ENCODE data around the gene CD3E. TPM values are rescaled to one million over a fixed set of nuclear protein-coding genes. Genes with fewer than 3 reads are reported as not detected.

CD3E gene
- total and polyA plus RNA-seq, 9 of the 15 experiments (the other 6 are each of a cell fraction or from before 2014, with no cell fraction given), result 0.07 to 0.62 (median 0.19) TPM; not detected in 5

- TF ChIP-seq MGA (IDR thresholded peaks at IDR 0.05) (no peak; the same call in 1 of the 2 replicates), FOS (IDR thresholded peaks at IDR 0.05; ENCODE audit: extremely low read depth, insufficient read length) (no peak), EGR1 (conservative IDR thresholded peaks at IDR 0.05) (no peak), PHF8 (IDR thresholded peaks at IDR 0.05; ENCODE audit: borderline replicate concordance, low read length) (peak; percentile 90; the same call in 1 of the 2 replicates), SNRNP70 (optimal IDR thresholded peaks at IDR 0.05; ENCODE audit: low read depth, low read length) (no peak), L3MBTL2 (IDR thresholded peaks at IDR 0.05) (peak; percentile 61), NR2C2 (CRISPR knock-in tag; IDR thresholded peaks at IDR 0.05) (peak; percentile 93), NR2C2 (tag; IDR thresholded peaks at IDR 0.05) (peak; percentile 99), DACH1 (IDR thresholded peaks at IDR 0.05; ENCODE audit: partially characterized antibody) (peak; percentile 25), NR3C1 (CRISPR knock-in tag; IDR thresholded peaks at IDR 0.05) (no peak), SIN3A (IDR thresholded peaks at IDR 0.05; ENCODE audit: borderline replicate concordance in 2 of 2, control insufficient read depth in 1 of 2, low read depth in 2 of 2, low read length in 2 of 2) (peak; percentile 73; a peak in 2 of 4 replicates), ZNF75A (CRISPR knock-in tag; IDR thresholded peaks at IDR 0.05) (no peak), ELK3 (CRISPR knock-in tag; IDR thresholded peaks at IDR 0.05) (no peak), STAT5B (CRISPR knock-in tag; IDR thresholded peaks at IDR 0.05) (no peak)
Observed at GRCh38 chr11:118359295-118359958, 54.9 kb downstream of the CD3E start, which contains the start of gene UBE4A (continued).

Data from K562 (cell line).